HFF-Myc (cell line): ENCODE data around the gene SHISA8.
"Not testable (repeated sequence)": the region's sequence is repeated elsewhere in the genome, so short reads cannot be mapped to it uniquely, and the experiment has no call there.

Source experiments
- DNase-seq: peaks from one replicate; pipeline ENCODE4 v3.0.0-alpha.2; 2011; ENCODE audit warnings: low read depth; ENCODE audit errors: extremely low read depth
- H3K4me3 ChIP-seq: replicated peaks from 2 replicates; pipeline ENCODE4 v1.5.1; 2011; ENCODE audit warnings: low read depth, mild to moderate bottlenecking, control low read depth, low read length
- TF ChIP-seq, protein P1 (sequence below): IDR thresholded peaks from 2 replicates; pipeline ENCODE4 v1.5.1; 2012; ENCODE audit warnings: mild to moderate bottlenecking, low read depth, low read length, control low read depth; ENCODE audit errors: missing control alignments

Gene SHISA8

DNA sequence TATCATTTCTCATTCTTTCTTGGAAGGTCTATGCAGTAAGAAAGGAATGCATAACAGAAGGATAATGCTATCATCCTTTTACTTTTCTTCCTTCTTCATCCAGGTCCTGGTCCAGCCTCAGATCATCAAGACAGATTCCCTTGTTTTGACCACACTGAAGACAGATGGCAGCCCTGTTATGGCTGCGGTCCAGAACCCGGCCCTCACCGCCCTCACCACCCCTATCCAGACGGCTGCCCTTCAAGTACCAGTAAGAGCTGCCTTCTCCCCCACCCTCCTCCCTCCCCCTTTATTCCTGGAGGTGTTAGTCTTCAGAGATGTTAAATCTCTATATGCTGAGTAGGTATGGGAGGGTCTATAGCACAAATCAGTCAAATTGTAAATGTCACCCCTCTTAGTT lies 44.1 kb downstream of the SHISA8 start:
- no peak overlapping the region for H3K4me3 ChIP-seq
- no peak for DNase-seq
- TF ChIP-seq, protein P1, sequence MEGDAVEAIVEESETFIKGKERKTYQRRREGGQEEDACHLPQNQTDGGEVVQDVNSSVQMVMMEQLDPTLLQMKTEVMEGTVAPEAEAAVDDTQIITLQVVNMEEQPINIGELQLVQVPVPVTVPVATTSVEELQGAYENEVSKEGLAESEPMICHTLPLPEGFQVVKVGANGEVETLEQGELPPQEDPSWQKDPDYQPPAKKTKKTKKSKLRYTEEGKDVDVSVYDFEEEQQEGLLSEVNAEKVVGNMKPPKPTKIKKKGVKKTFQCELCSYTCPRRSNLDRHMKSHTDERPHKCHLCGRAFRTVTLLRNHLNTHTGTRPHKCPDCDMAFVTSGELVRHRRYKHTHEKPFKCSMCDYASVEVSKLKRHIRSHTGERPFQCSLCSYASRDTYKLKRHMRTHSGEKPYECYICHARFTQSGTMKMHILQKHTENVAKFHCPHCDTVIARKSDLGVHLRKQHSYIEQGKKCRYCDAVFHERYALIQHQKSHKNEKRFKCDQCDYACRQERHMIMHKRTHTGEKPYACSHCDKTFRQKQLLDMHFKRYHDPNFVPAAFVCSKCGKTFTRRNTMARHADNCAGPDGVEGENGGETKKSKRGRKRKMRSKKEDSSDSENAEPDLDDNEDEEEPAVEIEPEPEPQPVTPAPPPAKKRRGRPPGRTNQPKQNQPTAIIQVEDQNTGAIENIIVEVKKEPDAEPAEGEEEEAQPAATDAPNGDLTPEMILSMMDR: no peak

GRCh38 chr22:41870081-41870480 lies 44.8 kb downstream of the SHISA8 start:
- not testable (repeated sequence) for H3K4me3 ChIP-seq, DNase-seq

DNA sequence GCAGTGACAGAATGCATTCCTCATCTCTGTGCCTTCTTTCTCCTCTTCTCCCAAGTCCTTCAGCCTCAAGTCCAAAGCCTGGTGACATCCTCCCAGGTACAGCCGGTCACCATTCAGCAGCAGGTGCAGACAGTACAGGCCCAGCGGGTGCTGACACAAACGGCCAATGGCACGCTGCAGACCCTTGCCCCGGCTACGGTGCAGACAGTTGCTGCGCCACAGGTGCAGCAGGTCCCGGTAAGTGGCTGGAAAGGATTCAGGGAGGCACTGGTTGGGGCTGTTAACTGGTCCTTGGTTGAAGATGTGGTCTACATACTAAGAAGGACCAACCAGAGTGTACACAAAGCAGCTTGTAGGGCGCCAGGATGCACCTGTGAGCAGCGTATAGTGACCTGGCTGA lies 46.3 kb downstream of the SHISA8 start:
- TF ChIP-seq, protein P1: no peak
- no peak for DNase-seq
- no peak overlapping the region for H3K4me3 ChIP-seq

DNA sequence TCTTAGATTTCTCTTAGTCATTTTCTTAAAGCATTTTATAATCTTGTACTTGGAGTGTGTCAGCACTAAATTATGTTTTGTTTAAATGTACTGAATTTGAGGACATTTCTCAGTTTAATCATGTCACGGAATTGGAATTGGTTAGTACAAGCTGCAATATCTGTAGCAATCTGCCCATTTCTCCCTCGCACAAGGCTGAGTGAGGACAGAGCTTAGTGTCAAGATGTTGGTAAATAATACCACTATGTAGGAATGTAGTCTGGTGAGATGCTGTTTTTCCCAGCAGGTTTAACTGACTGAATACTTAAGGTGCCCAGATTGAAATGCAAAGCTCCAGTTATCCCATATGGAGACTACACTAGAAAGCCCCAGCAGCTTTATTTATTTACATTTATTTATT lies 51.4 kb downstream of the SHISA8 start:
- TF ChIP-seq, protein P1: no peak
- H3K4me3 ChIP-seq: no peak overlapping the region
- no peak for DNase-seq

DNA sequence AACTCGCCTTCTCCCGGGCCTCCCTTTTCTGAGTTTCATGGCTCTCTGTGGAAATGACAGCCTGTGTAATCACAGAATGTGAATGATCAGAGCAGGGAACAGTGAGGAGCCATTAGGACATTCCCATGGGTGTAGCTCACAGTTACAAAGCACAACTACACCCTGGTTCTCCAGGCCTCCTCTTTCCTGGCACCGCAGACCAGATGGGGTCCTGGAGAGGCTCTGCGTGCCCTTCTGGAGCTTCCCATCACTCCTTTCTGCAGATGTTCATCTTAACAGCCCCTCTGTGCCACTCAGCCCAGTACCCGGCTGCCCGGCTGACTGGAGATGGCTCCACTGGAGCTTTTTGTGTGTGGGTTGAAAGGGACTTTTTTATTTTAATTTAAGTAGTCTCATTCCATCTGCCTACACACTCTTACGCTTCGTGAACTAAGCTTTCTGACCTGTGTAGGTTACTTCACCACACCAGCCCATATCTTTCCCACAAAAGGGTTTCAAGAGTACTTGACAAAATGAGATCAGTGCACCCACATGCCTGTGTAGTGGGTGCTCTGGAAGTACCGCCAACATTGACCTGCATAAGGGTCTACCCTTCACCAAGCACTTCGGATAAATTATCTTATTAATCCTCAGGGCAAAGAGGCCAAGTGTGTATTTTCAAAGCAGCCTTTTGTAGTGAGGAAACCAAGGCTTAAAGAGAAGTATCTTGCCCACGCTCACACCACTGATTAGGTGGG lies 52.2 kb downstream of the SHISA8 start:
- no peak for DNase-seq
- TF ChIP-seq, protein P1: no peak
- H3K4me3 ChIP-seq: no peak overlapping the region

GRCh38 chr22:41862160-41862529 lies 52.7 kb downstream of the SHISA8 start:
- H3K4me3 ChIP-seq: no peak overlapping the region
- TF ChIP-seq, protein P1: no peak
- DNase-seq: no peak
